ENCODE results near the gene ATXN7L1. TPM values are rescaled to one million over a fixed set of nuclear protein-coding genes. Genes with fewer than 3 reads are reported as not detected.

ATXN7L1 gene
- total and polyA plus RNA-seq, 2 of the 4 experiments (the other 2 are of a cell fraction), result 3.5 to 4.3 TPM

DNA sequence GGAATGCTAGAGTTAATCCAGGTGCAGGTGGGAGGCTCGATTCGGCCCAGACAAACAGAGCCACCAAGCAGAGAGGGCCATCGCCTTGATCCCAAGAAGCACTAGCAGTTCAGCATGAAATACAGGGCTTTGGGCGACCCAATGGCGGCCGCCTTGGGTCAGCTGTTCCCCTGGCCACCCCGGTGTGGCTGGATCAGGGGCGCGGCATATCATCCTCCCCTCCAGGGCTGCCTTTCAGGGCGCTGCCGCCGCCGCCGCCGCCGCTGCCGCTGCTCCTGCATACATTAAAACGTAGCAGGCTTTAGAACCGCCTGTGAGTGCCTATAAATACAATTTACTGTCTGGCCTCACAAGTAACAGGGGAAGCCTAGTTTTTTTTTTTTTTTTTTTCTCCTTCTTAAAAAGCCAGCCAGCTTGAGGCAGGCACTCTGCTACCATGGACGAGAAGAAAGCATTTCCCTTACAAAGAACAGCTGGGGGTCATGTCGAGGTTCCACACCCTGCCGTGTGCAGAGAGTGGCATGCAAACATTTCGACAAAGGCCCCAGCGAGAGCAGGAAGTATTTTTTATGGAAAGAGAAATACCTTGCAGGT lies 237.4 kb downstream of the ATXN7L1 start:
- Histone ChIP-seq H3K9ac (ENCODE audit: low read depth, low read length) (no peak overlapping the region), H4K8ac (ENCODE audit: low read depth in 2 of 2, low read length in 2 of 2) (no peak overlapping the region), H4K5ac (ENCODE audit: low read depth, low read length) (no peak overlapping the region), H3K4me1 (ENCODE audit: control insufficient read depth, insufficient read depth, low read length) (no peaks in the 10 kb centered on the region), H3K79me1 (ENCODE audit: low read depth in 1 of 2, low read length in 2 of 2) (peaks cover 0 to 3% of the 10 kb centered on the region in 2 experiments; a peak in 1 of 4 replicates), H3K36me3 (ENCODE audit: control insufficient read depth, insufficient read depth, low read length) (peaks cover 35% of the 10 kb centered on the region), H4K20me1 (ENCODE audit: insufficient read depth, low read length) (no peaks in the 10 kb centered on the region), H2AK5ac (ENCODE audit: low read depth, low read length) (no peak overlapping the region), H2BK5ac (ENCODE audit: low read depth, low read length, poor library complexity, severe bottlenecking) (no peak overlapping the region), H3K4me2 (ENCODE audit: low read depth, low read length) (no peak overlapping the region), H3K23ac (ENCODE audit: low read depth, low read length) (no peak overlapping the region), H4K91ac (ENCODE audit: insufficient read depth, low read depth, low read length) (no peak overlapping the region), H3K27me3 (ENCODE audit: control insufficient read depth, insufficient read depth, low read length) (no peaks in the 10 kb centered on the region), H3K14ac (replicated peaks; ENCODE audit: low read depth, low read length) (no peak overlapping the region), H2AK9ac (replicated peaks; ENCODE audit: low read depth, low read length, poor library complexity) (no peak overlapping the region), H2BK15ac (ENCODE audit: low read depth, low read length) (no peak overlapping the region), H3K4ac (ENCODE audit: low read depth, low read length) (no peak overlapping the region), H3K9me1 (ENCODE audit: insufficient read depth, low read length) (peaks cover 11% of the 10 kb centered on the region; the same call in 1 of the 2 replicates), H2BK20ac (ENCODE audit: low read depth, low read length) (no peak overlapping the region), H3K9me3 (ENCODE audit: control insufficient read depth, insufficient read depth, low read length) (no peaks in the 10 kb centered on the region), H3K4me3 (ENCODE audit: insufficient read depth, low read depth, low read length) (no peak overlapping the region), H3K27ac (ENCODE audit: insufficient read depth, low read length) (no peak overlapping the region), H3K18ac (ENCODE audit: low read depth, low read length) (no peak overlapping the region), H2AFZ (replicated peaks; ENCODE audit: low read length, poor library complexity) (no peak overlapping the region), H3K56ac (ENCODE audit: extremely low read depth, insufficient read depth, low read length) (no peak overlapping the region), H2BK120ac (ENCODE audit: low read depth, low read length) (no peak overlapping the region)
- TF ChIP-seq MXI1 (IDR thresholded peaks at IDR 0.05; ENCODE audit: borderline replicate concordance, low read depth, low read length) (no peak), NFE2L2 (IDR thresholded peaks at IDR 0.05; ENCODE audit: low read depth, low read length) (no peak), MAZ (IDR thresholded peaks at IDR 0.05; ENCODE audit: borderline replicate concordance, low read depth, low read length) (no peak), BHLHE40 (IDR thresholded peaks at IDR 0.05; ENCODE audit: low read depth, low read length) (no peak), RAD21 (IDR thresholded peaks at IDR 0.05; ENCODE audit: low read length) (no peak), SMC3 (IDR thresholded peaks at IDR 0.05; ENCODE audit: low read depth, low read length) (no peak)
- DNase-seq (no peak), ATAC-seq (ENCODE audit: low read depth) (no peak)
- ChIA-PET CTCF (interaction anchor here (0.8 kb wide), 1 partner anchor 19 kb away, joined by 3 read pairs; no protein-coding TSS in a partner anchor), POLR2A (ENCODE audit: unreplicated experiment) (no interaction called here)
- intact Hi-C loops (cut with micrococcal nuclease), result no loop called here
- BruUV-seq (replicated peaks), result no TSS peak
- 70% methylated on average over 2 of the region's 24 CpGs; no CpG with 5 or more reads in 1 of the 2 experiments for WGBS, 2 experiments (ENCODE audit: extremely low coverage in 2 of 2, insufficient read length in 1 of 2)
- dilution Hi-C loops (cut with HindIII; ENCODE audit: low sequenced_read_pairs, unreplicated experiment), result no loop called here
- in situ Hi-C loops (cut with MboI; ENCODE audit: low sequenced_read_pairs), result no loop called here

Data from IMR-90 (cell line).